CD4-positive, alpha-beta T cell treated with Interferon gamma for 1 hour (primary cell): ENCODE measurements around the gene LRRC3.

Experiments
- DNase-seq: peaks from one replicate; pipeline ENCODE4 v3.0.0-alpha.2; 2020

LRRC3 gene

DNA sequence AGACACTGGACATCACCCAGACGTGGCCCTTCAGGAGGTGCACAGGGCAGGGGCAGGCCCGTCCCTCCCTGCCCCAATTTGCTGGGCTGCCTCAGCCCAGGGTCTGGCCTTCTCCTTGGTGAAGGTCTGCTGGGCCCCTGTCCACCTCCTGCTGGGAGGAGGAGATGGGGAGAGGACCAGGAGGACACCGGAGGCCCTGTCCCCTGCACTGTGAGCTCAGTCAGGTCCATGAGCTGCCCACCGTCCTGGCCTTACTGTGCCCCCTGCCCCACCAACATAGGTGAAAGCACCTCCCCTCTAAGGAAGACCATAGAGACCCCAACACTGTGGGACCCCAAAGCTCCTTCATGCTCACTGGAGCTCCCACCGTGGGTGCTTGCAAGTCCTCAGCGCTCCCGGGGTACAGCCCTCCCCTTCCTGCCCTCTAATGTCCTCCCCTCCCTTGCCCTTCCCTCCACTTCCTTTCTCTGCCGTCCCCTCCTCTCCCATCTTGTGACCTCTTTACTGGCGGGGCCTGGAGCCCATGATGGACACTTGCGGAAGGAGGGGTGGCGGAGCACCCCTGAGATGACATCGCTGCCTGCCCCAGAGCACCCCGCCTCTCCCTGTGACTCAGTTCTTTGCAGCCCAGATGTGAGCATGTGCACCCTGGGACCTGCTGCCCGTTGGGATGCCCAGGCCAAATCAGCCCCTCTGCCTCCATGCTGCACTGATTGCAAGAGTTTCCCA, 4.6 kb downstream of the LRRC3 start:
- DNase-seq, result no peak

DNA sequence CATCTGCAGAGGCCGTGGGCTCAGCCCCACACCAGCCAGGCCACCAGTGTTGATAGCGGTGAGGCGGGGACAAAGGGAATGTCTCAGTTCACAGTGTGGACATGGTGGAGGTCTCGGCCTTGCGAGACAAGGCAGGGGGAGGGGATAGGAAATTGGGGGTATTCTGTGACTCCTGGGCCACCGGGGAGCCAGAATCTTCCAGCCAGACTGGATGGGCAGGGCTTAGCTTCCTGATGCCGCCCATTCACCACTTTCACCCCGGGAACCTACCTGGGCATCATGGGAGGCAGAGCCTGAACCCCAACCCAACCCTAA, 5.1 kb downstream of the LRRC3 start:
- DNase-seq, result no peak

DNA sequence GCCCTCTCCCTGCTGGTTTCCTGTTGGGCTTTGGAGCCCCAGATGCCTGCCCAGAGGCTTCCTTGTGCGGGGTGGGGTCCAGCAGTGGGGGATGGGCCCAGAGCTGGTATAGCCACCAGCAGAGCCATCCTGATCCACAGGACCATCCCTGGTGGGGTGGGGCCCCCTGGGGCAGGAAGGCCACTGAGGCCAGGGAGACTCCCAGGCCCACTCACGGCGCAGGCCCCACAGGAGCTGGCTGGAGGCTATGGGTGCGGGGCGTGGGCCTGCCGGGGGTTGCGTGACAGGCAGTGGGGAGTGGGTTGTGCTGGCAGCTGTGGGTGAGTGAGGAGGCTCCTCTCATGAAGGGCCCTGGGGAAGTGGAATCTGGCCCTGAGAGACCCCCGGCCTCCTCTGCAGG, 5.7 kb downstream of the LRRC3 start:
- no peak for DNase-seq

DNA sequence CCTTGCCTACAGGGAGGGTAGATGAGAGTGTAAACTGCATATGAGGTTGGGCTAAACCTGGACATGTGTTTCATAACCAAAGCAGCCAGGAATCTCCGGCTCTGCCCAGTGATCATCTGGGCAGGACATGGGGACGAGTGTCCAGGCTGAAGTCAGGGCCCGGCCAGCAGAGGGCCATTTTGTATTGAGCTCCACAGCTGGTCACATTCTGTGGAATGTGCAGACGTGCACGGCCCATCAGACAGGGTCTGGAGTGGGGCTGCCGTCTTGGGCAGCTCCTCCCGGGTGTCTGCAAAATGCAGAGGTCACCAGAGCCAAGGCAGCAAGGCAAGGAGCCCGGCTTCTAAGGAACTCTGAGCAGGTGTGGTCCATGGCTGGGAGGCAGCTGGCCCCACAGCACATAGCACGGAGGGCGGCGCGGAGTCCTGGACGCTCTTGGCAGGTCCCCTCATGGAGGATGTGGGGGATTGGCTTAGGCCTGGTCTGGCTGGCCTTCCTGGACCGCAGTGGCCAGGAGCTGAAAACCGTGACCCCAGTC, 6.2 kb downstream of the LRRC3 start:
- no peak for DNase-seq

- DNase-seq, result no peak
These were observed 7.0 kb downstream of the LRRC3 start for GRCh38 chr21:44462086-44462833.

- no peak for DNase-seq
These were observed 7.5 kb downstream of the LRRC3 start for GRCh38 chr21:44462834-44463200.

DNA sequence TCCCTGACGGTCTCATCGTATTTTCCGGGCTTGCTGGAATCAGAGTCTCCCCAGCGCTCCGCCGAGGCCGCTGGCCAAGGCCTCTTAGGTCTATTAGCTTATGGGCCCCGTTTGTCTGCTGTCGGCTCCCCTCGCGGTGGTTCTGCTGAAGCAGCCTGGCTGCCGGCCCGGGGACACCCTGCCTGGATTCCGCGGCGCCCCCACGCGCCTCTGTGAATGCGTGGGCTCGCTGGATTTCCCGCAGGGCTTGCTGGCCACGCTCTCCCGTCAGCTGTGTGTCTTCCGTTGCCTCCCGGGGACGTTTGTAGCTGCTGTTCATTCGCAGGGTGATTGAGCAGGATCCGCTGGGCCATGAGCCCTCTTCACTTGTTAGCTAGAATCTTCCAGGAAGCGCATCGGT, 8.4 kb downstream of the LRRC3 start:
- DNase-seq, result no peak

- DNase-seq, result no peak
These were observed 9.0 kb downstream of the LRRC3 start for GRCh38 chr21:44464351-44464750.

GRCh38 chr21:44466351-44466954, 11.1 kb downstream of the LRRC3 start:
- no peak for DNase-seq

DNA sequence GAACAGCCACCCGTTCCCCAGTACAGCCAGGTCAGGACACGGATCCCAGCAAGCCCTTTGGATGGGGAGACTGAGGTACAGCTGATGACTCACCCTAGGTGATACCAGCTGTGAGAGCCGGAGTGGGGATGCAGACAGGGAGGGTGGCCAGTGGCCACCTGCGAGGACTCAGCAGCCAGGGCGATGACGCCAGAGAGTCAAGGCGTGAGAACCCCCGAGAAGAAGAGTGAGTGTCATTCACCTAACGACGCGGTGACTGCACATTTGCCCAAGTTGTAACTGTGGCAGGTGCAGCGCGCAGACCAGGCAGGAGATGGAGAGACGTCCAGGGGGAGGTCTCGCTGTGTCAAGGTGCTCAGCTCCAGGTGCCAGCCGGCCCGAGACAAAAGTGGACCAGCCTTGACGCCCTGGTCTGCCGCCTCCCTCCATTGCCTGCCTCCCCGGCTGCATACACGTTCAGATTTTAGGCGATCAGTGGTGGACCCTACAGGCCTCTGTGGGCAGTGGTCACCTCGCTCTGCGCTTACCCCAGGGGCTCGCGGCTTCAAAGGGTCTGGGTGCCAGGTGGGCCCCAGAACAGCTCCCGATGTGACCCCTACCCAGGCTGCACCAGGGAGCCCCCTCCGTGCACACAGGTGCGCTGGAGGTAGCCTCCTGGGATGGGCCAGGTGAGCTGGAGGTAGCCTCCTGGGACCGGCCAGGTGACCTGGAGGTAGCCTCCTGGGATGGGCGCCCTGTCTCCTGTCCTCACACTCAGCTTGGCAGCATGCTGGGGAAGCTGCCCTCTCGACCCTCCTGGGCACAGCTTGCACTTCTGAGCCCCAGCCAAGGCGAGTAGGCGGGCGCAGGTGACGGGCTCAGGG, 11.9 kb downstream of the LRRC3 start:
- no peak for DNase-seq

- DNase-seq, result no peak
These were observed 12.5 kb downstream of the LRRC3 start for GRCh38 chr21:44467859-44468195.

DNA sequence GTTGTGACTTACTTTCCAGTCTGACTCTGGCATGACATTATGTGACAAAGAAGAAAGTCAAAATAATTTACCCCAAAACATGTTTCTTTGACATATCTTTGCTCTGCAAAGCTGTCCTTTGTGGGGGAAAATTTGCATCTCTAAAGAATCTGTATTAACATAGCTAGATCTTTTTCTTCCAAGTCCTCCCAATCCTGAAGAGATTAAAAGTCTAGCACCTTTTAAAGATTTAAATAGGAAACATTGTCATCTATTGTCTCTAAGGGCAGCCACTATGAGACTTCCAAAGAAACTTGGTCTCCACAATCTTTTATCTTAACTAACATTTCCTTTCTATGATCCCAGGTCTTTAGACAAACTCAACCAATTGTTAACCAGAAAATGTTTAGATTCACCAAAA, 16.0 kb downstream of the LRRC3 start:
- DNase-seq, result no peak

- no peak for DNase-seq
These were observed 16.7 kb downstream of the LRRC3 start for GRCh38 chr21:44471996-44472395.

DNA sequence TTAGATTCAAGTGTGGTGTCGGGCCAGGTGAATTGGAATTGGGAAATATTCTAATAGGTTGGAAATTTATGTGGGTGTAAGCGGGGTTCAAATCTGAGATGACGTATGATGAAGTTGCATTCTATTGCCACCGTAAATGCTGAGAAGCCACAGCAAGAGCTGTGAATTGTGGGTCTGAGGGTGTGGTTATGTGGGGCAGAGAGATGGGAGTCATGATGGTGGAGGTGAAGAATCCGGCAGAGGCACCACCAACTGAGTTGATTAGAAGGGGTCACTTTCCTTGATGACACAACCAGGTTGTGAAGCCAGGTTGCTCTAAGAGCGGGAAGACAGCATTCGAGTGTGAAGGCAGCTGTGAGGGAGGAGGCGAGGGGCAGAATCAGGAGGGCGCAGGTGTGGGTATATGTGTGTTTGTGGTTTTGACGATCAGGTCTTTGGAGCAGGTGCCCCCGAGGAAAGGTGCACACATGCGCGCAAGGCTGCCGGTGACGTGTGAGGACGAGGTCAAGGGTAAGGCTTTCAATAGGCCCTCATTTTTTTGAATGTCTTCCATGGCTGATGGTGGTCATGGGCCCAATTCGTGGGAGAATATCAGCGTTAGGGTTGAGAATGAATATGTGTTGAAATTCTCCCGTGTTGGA, 18.7 kb downstream of the LRRC3 start:
- no peak for DNase-seq

DNA sequence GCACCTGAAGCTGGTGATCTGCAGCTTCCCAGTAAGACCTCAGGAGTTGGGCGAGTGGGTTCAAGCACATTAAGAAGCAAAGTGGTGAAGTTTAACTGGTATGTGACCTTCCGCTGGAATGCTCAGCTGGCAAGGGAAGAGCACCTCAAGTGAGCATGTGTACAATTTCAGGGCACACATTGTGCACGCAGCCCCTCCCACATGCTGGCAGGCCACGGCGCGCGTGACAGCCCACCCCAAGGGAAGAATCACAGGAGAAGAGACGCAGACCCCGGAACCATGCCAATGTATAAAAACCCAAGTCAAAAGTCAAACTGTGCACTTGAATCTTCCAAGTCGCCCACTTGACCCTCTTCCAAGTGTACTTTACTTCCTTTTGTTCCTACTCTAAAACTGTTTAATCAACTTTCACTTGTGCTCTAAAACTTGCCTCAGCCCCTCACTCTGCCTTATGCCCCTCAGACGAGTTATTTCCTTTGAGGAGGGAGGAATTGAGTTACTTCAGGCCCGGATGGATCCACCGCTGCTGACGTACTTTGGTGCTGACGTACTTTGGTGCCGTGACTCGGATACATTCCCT, 20.0 kb downstream of the LRRC3 start:
- no peak for DNase-seq

GRCh38 chr21:44477131-44477530, 21.8 kb downstream of the LRRC3 start:
- DNase-seq, result no peak

- DNase-seq, result no peak
These were observed 22.4 kb downstream of the LRRC3 start for GRCh38 chr21:44477712-44478111.

DNA sequence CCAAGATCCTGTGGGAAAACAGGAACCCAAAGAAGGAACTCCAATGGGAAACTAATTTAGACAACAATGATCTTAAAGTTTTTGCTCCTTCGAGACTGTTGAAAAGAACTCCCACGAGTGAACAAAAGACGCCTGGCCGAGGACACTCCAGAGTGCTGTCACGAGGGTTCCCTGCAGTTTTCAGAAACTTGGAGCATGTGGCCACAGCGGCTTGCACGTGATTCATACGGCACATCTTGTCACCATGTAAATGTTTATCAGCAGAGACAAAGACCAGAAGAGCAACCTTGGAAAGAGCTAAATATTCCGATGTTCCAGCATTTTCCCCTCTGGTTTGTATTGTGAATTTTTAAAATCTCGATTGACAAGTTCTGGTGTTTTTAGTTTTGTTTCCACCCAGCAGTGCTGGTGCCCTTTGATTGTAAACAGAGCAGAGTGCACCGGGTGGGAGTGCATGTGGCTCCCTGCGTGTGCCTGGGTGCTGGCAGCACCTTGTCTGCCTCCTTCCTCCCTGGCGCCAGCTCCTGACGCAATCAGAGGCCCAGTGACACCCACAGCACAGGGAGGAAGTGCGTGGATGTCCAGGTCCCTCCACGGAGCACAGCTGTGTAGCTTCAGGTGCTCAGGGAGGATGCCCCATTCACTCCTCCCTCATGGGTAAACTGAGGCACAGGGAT, 23.0 kb downstream of the LRRC3 start:
- DNase-seq, result no peak

- DNase-seq, result no peak
These were observed 23.5 kb downstream of the LRRC3 start for GRCh38 chr21:44478801-44479167.

DNA sequence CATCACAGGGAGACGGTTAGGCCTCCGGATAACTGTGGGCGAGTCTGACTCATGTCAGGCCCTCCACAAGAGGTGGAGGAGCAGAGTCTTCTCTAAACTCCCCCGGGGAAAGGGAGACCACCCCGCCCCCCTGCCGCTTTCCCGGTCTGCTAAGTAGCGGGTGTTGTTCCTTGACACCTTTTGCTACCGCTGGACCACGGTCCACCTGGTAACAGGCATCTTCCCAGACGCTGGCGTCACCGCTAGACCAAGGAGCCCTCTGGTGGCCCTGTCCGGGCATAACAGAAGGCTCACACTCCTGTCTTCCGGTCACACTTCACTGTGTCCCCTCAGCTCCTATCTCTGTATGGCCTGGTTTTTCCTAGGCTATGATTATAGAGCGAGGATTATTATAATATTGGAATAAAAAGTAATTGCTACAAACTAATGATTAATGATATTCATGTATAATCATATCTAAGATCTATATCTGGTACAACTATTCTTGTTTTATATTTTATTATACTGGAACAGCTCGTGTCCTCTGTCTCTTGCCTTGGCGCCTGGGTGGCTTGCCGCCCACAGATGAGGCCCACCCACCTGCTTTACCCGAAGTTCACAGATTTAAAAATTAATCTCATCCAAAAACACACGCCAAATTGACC, 24.4 kb downstream of the LRRC3 start:
- peak; percentile 54 for DNase-seq
